ENCODE measurements around the gene LEMD2.

The LEMD2 gene

DNA sequence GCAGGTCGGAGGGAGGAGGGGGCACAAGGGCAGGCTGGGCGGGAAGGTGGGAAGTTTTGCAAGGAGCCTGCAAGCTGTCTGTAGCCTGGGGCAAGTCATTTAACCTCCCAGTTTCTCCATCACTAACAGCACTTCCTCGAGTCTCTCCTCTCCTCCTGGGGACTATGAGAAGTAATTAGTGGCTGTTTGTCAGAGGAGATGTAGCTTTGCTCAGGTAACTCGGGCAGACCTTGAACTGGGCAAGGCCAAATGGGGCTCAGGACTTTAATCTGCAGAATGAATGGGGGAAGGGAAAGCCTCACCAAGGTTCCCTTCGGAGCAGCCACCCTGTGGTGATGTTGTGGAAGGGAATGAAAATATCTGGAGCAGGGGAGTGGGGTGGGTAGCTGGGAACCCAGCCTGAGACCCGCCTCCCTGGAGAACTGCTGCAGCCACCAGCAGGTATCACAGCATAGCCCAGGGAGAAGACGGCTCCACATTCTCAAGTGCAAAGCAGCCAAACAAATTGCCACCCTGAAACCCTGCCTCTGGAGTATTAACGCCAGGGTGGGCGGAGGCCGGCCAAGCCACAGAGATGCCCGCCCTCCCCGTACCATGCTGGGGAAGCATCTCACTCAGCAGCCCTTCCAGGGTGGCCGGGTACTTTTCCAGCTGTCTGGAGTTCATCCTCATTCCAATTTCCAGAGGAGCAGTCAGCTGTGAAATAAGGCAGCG is 6.1 kb upstream of the LEMD2 start:
- no peak for DNase-seq (ENCODE audit: low read depth in 2 of 2)

DNA sequence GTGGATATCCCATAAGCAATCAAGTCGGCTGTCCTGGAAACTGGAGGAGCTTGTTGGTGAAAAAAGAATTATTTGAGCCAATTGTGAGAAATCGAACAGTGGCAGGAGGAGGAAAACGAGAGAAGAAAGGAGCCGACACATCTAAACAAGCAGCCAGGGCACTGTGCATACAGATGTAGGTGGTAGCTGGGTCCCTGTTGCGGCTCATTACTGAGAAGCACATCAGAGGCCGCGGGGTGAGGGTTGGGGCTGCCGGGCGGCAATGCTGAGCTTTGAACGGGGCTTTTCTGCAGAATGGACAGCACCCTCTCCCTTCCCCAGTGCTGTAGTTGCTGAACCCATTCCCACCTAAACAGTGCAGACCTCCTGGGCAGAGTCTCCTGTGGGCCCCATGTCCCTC is 4.1 kb upstream of the LEMD2 start:
- DNase-seq (ENCODE audit: low read depth in 2 of 2): no peak

DNA sequence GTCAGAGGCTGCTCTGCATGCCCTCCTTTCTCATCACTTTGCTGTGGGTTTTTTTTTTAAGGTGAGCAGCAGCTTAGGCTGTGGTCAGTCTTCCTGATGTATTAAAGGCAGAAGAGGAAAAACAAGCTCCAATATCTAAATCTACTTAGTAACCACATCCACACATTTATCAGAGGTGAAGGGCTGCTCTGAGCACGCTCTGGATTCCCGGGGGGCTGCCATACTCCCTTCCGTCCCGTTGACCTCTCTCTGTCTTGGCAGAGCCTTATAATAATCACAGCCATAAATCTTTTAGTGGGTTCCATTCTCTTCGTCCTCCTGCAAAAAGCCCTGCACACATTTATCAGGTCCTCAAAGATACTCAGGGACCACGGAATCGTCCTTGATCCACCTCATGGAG is 2.7 kb upstream of the LEMD2 start:
- DNase-seq (ENCODE audit: low read depth in 2 of 2): no peak

DNA sequence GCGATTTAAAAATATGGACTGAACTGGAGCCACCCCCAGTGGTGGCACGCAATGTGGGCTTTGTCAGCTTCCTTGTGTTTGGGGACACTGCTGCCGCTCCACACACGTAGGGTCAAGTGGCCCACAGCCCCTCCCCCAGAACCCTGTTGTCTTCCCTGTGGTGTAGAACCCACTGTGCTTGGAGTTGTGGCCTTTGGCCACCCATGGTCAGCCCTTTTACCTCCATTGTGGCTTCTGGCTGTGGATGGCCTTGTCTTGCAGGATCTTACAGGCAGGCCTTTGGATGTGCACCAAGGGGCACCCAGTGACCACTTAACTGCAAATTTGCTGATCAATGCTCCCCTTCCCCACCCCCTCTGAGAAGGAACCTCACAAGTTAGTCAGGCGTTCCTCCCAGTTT is 2.0 kb upstream of the LEMD2 start:
- DNase-seq (ENCODE audit: low read depth in 2 of 2): no peak

DNA sequence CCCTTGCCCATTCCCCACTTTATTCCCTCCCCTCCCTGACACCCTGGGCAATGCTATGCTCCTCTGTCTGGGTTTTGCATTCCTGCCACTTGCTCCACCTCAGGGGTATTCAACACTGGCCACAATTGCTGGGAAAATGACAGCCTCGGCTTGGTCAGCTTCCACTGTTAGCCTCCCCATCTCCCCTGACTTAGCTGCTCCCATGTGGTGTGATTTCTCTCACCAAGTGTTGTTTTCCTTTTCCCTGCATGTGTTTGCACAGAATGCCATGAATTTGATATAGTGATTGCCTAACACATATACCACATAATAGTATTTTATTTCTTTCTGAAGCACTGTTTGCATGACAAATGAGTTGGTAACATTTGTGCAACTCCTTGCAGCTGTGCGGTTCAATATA is 1.4 kb upstream of the LEMD2 start:
- DNase-seq (ENCODE audit: low read depth in 2 of 2): no peak

DNA sequence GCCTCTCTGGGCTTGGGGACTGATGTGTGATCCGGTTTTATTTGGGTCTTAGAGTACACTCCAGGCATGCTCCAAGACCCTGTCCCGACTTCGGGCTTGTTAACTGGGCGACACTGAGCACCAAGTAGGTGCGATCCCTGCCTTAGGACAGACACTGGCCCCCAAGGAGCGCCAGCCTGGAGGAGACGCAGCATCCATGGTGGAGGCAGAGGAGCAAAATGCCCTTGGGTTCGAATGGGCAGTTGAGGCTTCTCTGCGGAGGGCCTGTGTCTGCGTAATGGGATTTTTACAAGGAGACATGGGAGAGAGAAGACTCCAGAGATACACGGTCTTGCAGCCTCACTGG is 593 bp upstream of the LEMD2 start:
- DNase-seq (ENCODE audit: low read depth in 2 of 2): no peak

DNA sequence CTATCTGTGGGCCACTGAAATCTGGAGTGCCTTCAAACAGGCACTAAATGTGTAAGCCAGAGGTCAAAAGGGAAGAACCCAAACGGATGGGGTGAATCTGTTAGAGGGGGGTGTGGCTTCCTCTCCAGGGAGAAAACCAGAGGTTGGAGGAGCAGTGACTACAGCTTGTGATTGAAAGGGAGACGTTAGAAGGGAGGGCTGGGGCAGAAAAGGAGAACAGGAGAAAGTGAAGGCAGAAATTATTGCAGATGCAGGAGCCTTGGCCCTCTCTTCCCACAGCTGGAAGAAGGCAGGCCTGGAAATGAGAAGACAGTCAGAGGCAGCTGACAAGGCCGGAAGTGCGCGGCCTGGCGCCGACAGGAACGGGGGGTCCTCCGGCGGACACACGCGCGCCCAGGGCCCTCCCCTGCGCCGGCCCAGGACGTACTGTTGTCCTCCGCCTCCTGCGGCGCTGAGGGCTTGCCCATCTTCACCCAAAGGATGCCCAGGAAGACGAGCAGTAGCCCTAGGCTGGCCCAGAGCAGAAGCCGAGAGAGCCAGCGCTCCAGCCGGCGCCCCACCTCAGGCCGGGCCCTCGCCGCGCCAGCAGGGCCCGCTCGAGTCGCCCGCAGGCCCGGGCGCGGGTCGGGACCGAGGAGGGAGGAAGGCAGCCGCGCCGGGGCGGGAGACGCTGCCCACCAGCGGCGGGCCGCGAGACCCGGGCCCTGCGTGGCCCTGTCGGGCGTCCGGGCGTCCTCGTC is 806 bp downstream of the LEMD2 start:
- peak; percentile 21 to 39 for DNase-seq (ENCODE audit: low read depth in 2 of 2)

DNA sequence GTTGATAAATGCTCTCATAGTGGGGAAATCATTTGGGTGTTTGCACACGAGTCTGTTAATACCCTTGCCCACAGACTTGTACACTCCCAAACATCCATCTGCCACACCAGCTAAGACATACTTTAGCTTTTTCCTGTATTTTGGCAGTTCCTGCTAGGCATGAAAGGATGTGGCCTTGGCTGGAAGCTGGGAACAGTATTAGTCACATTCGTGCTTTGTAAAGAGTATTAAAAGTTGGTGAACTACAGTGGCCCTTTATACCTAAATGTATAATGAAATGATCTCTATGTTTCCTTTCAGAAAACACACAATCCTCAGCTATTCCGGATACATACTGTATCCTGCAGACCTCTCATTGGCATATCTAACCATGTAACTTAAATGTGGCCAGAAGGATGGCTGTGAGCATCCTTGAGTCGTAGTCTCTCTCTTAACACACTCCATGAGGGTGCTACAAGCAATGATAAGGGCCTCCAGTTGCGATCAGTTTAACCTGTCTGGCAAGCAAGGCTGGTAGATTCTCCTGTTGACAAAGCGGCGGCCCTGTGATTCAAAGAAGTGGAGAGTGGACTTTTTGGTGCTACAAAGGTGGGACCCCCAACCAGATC is 1.5 kb downstream of the LEMD2 start:
- DNase-seq (ENCODE audit: low read depth in 2 of 2): no peak

DNA sequence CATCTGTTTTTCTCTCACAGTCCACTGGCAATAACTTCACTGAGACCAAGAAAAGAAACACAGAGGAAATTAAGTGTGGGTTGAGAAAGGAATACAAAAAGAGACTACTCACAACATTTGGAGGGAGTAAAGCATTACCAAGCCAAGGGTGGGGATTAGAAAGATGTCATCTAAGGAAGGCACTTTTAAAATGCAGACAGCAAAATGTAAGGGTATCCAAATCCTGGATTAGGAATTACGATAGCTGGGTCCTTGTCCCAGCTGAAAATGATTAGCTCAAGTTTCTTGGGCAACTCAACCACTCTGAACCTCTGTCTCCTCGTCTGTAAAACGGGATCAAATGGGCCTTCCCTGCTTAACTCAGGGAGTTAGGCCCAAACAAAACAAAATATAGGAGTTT is 2.2 kb downstream of the LEMD2 start:
- no peak for DNase-seq (ENCODE audit: low read depth in 2 of 2)

DNA sequence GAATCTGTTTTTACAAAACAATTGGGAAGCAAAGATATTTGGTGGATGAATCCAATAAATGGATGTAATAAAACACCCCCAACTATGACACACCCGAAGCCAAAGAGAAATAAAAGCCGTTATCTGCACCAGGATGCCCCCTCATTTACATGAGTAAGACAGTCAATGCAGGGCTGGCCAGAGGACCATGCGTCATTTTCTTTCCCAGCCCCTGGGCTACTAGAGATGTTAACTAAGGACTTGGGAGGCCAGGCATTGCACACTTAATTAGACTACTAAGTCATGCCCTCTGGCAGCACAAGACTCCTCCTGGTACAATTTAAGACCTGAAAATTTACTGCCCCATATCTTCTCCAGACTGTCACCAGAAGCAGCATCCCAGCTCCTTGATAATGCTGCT is 3.2 kb downstream of the LEMD2 start:
- DNase-seq (ENCODE audit: low read depth in 2 of 2): no peak

DNA sequence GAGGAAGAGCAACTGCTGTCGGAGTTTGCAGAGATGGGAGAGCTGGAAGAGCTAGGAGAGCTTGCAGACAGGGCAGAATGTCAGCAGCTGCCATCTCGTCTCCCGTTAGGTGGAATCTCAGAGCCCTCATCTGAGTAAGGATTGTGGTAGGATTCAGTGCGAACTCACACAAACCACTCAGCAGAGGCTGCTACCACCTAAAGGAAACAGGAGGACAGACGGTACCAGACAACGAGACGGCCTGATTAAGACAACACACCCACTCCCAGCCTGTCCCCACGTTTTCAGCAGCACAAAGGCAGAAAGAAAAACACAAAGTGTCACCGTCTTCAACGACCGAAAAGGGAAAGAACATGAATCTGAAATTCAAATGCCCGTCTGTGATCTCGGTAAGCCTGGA is 4.1 kb downstream of the LEMD2 start:
- DNase-seq (ENCODE audit: low read depth in 2 of 2): no peak

DNA sequence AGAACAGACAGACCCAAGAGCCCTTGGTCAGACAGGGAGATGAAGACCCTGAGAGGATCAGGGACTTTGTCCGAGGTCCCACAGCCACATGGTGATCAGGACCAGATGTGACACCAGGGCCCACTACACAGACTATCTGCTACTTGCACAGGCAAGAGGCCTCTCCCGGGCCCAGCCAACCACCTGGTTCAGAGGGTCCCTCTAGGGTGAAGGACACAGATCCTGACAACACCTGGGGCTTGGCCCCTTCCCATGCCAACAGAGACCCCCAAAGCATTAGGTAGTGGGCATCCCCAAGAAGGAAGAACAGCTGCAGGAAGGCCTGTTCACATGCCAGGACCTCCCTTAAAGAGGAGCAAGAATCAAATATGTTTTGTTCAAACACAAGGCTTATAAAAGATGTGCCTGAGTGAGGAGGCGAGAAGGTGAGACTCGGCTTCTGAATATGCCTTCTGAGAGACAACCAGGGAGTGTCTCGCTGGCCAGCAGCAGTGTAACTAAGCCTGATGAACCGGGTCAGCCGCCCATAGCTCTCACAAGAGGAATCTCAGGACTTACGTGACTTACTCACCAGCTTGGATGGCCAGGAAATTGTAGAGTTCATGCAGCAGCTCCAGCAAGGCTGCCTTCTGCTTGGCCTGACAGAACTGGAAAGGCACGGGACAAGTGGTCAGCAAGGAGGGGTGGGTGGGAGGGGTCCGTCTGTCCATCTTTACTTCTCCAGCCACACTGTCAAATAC is 5.0 kb downstream of the LEMD2 start:
- no peak for DNase-seq (ENCODE audit: low read depth in 2 of 2)

DNA sequence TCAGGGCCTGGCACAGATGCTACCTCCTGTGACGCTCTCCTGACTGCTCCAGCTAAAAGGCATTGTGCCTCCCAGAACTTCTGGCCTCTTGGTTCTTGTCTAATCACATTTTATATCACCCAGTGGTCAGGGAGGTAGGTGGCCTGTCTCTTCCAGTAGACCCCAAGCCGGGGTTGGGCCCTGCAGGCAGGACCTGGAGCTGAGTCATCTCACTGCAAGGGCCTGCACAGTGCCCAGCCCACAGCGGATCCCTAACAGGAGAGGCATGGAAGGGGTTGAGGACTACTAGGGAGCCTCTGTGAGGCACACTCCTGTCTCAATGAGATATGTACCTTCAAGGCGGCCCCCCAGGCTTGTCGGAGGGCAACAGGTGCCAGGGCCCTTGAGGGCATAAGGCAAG is 6.4 kb downstream of the LEMD2 start:
- no peak for DNase-seq (ENCODE audit: low read depth in 2 of 2)

DNA sequence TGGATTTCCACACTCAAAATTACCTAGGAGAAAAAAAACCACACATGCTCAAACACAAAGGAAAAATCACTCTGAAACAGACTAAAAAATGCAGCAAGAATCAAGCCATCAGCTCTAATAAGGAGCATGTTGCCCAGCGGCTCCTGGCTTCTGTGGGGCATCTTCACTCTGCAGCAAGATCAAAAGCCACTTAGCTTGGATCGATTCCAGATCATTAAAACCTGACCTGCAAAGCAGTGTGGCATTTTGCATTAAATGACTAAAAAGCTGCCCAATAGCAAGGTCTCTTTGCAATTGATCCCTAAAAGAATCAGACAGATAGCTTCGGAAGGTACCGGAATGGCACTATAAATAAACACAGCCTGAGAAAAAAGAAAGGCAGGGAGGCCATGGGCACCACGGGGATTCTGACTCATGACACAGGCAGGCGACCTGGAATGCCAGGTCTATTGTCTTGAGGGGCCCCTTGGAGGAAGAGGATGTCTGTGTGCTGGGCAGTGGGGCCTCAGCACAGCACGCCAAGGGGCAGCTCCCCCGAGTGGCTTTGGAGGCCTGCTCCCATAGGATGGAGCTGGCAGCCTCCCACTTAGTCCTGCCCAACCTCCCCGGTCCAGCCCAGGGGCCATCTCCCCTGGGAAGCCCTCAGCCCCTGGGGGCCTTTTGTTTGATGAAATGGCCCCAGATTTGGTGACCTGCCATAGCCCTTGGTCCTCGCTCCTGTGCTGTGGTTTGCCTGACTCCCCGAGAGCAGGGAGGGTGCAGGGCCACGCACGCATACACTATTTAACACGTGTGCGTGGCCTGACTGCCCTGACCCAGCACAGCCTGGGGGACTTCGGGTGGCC is 7.6 kb downstream of the LEMD2 start:
- DNase-seq (ENCODE audit: low read depth in 2 of 2): no peak

DNA sequence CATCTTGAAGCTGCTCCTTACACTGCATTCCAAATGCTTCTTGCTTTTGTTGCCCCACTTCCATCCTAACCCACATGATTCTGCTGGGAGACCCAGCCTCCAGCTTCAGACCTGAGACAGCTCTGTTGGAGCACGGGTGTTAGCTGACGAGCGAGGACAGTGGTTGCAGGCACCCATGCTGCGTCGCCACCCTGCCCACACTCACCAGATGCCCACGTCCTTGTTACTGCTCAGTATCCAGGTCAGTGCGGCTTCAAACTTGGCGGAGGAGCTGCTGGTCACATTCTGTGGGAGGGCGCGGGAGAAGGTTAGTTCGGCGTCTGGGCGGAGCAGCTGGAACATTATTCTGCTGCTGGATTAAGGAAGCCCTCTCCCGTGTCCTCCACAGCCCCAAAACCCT is 9.0 kb downstream of the LEMD2 start:
- no peak for DNase-seq (ENCODE audit: low read depth in 2 of 2)

DNA sequence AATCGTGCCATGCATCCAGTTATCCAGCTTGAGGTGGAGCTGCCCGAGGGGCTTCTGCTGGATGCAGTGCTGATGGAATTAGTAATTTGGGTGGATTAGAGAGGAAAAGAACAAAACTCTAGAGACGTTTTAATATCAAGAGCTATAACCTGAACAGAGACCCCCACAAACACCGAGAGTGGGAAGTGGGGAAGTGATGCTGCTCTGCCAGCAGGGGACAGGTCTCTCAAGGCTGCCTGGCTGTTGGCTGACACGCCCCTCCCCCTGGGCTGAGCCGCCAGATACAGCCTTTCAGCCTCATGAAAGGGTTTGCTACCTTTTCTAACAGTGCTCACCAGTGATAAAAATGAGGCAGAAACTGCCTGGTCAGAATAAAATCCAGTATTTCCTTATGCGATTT is 9.6 kb downstream of the LEMD2 start:
- DNase-seq (ENCODE audit: low read depth in 2 of 2): no peak

DNA sequence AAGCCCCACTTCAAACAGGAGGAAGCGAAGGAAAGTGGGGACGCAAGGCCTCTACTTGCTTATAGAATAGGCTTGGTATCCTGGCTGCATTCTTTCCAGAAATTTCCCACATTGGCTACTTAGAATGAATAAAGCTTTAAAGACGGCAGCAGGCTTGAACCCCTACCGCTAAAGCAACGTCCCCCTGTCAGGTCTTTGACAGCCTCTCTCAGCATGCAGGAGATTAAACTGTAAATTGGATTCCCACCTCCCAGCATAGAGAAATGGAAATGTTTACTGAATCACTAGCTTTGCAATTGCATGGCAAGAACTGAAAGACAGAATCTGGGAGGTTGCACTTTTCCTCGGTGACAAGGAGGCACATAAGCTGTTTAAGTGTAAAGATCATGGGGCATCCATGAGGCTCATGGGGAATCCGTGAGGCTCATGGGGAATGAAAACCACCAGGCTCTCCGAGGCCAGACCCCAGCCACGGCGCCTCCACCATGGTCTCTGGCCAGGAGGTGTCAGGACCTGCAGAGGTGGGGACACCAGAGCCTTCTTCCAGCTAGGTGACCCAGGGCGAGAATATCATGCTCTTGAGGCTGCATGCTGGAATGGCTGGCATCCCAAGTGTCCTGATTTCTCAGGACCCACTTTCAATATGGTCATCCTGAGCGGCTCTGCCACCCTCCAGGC is 10.3 kb downstream of the LEMD2 start:
- DNase-seq (ENCODE audit: low read depth in 2 of 2): no peak

DNA sequence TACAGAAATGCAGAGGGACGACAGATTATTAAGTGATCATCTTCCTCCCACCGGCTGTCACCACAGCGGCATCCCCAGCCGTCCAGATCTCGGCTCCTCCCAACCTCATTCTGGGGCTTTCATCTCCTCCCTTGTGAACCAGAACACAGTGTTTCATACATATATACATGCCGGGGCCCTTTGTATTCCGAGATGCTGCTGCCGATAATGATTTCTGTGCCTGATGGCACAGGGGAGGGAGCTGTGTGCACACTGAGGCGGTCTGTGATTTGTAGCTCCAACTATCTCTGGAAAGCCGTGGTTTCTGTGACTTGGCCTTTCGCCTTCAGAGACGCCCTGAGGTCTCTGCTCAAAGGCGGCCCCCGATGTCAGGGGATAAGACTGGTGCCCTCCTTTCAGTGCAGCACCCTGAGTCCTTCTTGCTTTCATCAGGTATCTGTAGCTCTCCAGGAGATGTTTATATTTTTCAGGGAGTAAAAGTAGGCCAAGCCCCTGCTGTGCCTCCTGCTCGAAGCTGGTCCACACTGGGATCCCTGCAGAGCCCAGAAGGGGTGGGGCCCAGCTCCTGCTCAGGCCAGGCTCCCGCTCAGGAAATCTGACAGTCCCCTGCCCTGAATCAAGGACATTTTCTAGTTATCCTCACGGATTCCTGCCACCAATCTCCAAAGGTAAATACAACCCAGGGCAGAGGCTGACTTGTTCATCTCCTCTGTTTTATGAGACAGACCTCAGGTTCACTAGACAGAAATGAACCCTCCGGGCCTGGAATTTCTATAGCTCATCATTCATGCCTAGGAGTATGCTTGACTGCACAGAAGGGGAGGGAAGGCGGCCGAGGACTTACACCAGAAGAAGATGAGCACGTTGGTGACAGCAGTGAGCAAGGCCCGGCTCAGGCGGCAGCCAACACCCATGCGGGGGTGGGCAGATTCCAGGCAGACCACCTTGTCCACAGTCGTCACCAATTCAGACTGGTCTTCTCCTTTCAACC is 11.2 kb downstream of the LEMD2 start:
- DNase-seq (ENCODE audit: low read depth in 2 of 2): no peak

DNA sequence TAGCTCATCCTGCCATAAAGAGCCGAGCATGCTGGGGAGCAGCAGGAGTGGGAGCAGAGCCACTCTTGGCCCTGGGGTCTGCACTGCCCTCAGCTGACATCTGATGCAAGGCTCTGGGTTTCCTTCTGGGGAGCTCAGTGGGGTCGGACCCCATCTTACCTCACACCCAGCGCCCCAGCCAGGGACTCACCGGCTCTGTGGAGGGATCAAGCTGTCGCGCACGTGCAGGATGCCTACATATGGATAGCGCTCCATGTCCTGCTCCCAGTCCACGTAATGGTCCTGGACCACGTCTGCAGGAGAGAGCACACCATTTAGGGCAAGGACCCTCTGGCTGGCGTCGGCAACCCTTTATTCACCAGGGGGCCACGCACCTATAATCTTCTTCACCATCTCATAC is 12.2 kb downstream of the LEMD2 start:
- no peak for DNase-seq (ENCODE audit: low read depth in 2 of 2)

DNA sequence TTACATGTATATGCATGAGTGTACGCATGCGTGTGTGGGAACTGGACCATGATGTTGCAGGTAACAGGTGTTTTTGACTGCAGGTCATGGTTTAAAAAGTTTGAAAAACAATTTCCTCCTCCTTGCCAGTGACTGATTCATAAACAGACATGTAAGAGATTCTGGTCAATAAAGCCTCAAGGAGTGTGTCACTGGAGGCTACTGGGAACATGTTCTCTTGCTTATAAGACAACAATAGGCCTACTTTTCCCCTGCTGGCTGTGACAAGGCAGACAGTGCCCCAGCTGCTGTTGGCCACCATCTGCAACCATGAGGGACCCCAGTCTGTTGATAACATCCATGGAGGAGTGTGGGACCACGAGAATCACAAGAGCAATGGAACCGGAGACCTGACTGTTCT is 12.7 kb downstream of the LEMD2 start:
- no peak for DNase-seq (ENCODE audit: low read depth in 2 of 2)

Measured in stimulated activated CD4-positive, alpha-beta T cell treated with anti-CD3 and anti-CD28 coated beads, Interleukin-12 subunit alpha, Interleukin-12 subunit beta, amount 100 ng/mL, for 24 hours (primary cell).